GM10847 (cell line): ENCODE results near the gene ZSCAN5C.
"Not testable (repeated sequence)": the region's sequence is repeated elsewhere in the genome, so short reads cannot be mapped to it uniquely, and the experiment has no call there.

Experiments used
- POLR2A ChIP-seq: IDR thresholded peaks from 2 replicates; pipeline ENCODE4 v1.6.1; 2011; ENCODE audit not compliant: insufficient read length; ENCODE audit errors: extremely low read depth

The ZSCAN5C gene, protein sequence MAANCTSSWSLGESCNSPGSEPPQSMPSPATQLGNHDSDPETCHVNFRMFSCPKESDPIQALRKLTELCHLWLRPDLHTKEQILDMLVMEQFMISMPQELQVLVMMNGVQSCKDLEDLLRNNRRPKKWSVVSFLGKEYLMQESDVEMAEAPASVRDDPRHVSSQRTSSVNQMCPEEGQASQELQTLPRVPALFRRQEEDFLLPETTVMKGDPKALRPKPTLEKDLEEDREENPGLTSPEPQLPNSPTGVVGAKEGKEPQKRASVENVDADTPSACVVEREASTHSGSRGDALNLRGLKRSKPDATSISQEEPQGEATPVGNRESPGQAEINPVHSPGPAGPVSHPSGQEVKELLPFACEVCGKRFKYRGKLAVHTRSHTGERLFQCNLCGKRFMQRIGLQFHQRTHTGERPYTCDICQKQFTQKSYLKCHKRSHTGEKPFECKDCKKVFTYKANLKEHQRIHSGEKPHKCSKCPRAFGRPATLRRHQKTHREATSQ

DNA sequence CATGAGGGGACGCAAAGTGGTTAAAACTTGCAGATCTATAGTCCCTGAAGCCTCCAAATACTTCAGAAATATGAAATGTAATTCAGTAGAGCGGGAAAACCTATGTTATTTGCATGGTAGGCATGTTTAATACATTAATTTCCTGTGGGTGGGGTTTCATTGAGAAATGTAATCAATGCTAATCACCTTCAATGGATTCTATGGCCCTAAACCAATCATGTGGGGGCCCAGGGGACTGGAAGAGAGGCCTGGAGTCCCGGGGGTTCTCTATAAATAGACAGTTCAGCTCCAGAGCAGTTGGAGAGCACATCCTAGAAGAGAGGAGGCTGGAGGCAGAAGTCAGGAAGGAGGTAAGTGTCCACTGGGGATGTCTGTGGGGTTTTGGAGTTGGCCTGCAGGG, at the start of gene ZSCAN5C:
TSS of gene ZSCAN5C (plus strand) at position 301 of the 400 bp plus-strand sequence. CDS start 3,641 bp downstream, outside the sequence.
- TF ChIP-seq POLR2A = no peak

DNA sequence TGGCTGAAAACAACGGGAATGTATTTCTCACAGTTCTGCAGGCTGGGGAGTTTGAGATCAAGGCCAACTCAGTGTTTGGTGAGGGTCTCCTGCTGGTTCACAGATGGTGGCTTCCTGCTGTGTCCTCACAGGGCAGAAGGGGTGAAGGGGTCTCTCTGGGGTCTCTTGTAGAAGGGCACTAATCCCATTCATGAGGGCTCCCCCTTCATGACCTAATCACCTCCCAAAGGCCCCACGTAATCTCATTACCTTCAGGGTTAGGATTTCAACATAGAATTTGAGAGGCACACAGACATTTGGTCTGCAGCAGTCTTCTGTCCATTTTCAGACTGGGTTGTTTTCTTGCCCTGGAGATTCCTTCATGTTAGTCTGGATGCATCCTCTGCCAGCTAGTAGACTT, 49.4 kb upstream of the ZSCAN5C start:
- no peak for TF ChIP-seq POLR2A

DNA sequence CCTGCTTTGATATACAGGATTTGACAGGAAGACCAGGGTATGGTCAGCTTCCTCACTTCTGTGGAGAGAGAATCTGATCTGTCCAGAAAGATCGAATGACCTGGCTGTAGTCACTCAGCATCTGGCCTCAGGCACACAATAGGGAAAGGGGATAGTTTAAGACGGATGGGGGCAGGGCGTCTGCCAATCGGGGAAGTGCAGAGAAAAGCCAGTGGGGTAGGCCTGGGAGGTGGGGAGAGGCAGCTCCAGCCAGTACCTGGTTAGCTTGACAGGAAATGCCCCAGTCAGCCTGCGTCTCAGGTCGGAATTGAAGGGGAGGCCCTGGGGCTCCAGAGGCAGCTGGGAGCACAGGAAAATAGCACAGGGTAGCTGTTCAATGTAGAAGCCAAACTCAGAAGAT, 48.6 kb upstream of the ZSCAN5C start:
- TF ChIP-seq POLR2A = no peak

DNA sequence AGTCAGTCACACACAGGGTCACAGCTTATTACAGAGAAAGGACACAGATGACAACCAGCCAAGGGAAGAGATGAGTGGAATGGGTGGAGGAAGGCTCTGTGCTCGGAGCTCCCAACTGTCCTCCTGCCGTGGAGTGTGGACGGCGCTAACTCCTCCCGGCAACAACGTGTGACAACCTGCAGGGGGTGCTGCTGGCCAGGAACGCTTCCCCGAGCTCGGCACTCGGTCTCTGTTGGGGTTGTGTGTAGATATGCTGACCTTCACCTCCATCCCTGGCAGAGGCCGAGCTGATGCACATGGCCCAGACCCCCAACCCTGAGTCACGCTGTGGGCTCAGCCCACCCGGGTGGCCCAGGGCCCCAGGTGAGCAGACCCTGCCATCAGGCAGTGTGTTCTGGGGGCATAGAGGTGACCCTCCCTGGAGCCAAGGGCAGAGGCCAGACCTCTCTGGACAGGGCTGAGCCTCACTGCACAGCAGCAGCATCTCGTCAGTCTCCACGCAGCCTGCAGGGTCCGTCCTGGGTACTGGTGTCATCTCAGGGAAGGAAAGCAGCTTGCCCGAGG, 46.9 kb upstream of the ZSCAN5C start:
- no peak for TF ChIP-seq POLR2A

DNA sequence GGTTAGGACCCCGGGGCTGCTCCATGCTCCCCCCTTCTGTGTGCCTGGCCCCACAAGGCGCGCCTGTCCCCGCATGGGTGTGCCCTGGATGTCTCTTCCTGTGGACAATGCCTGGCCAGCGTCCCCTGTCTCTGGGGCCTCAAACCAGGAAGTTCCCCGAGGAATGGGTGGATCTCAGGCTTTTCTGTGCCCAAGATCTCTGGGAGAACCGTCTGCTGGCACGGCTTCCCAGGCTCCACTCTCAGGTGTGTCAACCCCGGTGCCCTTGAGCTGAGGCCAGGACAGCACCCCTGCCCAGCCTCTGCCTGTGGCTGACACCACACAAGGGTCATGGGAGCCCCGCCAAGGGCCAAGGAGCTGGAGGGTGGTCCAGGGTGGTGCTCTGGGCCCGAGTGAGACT, 45.3 kb upstream of the ZSCAN5C start:
- TF ChIP-seq POLR2A = no peak

DNA sequence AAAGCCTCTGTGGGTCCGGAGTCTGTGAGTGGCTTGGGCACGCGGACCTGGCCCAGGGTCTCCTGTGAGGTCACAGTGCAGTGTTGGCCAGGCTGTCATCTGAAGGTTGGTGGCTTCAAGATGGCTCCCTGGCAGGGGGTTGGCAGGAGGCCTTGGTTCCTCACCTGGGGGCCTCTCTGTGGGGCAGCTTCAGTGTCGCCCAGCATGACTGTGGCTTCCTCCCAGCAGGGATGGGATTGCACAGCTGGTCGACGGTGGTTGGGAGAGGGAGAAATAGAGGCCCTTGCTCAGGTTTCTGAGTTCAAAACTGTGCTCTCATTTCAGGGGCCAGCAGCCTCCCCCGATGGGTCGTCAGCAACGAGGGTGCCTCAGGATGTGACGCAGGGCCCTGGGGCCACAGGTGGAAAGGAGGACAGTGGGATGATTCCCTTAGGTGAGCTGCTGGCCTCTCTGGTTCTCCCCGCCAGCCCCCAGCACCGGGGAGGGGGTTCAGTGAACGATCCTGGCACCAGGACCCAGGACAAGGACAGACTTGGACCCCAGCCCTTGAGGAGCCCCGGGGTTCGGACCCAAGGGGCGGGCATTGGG, 43.8 kb upstream of the ZSCAN5C start:
- TF ChIP-seq POLR2A = no peak

DNA sequence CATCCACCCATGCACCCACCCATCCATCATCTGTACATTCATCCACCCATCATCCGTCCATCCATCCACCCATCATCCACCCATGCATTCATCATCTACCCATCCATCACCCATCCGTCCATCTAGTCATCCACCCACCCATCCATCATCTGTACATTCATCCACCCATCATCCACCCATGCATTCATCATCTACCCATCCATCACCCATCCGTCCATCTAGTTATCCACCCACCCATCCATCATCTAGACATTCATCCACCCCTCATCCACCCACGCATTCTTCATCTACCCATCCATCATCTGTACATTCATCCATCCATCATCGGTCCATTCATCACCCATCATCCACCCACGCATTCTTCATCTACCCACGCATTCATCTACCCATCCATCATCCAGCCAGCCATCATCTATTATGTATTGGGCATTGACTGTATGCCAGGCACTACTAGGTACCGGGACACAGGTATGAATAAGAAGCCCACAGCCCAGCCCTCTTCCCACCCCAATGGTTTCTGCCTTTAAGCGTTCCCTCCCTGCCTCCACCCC, 43.0 kb upstream of the ZSCAN5C start:
- no peak for TF ChIP-seq POLR2A

DNA sequence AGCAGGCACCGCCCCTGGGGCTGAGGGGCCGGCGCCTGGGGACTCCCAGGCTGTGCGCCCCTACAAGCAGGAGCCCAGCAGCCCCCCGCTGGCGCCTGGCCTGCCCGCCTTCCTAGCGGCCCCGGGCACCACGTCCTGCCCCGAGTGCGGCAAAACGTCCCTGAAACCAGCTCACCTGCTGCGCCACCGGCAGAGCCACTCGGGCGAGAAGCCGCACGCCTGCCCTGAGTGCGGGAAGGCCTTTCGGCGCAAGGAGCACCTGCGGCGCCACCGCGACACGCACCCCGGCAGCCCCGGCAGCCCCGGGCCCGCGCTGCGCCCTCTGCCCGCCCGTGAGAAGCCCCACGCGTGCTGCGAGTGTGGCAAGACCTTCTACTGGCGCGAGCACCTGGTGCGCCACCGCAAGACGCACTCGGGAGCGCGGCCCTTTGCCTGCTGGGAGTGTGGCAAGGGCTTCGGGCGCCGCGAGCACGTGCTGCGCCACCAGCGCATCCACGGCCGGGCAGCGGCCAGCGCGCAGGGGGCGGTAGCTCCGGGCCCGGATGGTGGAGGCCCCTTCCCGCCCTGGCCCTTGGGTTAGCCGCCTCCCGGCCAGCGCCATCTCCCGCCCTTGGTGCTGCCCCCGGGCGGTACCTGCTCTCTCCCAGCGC, 42.3 kb upstream of the ZSCAN5C start:
- TF ChIP-seq POLR2A = no peak

DNA sequence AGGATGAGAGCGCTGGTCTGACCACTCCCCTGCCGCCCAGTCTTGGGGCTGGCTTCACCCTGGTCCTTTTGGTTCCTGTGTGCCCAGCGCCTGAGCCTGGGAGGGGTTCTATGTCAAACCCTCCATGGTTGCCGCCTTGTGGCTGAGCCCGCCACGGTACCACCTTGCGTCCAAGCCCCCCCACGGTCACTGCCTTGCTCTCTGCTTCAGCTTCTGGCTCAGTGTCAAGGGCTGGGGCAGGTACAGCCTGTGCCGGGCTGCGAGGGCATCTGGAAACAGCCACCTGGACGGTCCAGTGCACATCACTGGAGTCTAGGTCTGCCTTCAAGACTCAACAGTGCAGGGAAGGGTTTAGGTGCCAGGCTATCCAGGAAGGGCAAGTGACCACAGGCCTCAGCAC, 40.5 kb upstream of the ZSCAN5C start:
- TF ChIP-seq POLR2A = no peak

DNA sequence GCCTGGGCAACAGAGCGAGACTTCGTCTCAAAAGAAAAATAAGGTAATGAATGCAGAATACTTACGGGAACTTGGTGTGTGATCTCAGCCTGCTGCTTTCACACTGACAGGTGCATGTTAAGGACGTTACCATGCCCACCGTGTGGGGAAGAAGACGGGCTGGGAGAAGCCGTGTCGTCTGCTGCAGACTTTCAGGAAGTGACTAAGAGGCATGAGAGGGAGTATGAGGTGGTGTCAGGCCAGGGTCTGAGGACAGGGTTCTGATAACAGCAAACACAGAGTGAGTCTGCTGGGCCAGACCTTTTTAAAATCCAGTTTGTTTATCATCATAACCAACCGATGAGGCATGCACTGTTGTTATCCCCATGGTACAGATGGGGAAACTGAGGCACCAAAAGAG, 39.8 kb upstream of the ZSCAN5C start:
- no peak for TF ChIP-seq POLR2A

DNA sequence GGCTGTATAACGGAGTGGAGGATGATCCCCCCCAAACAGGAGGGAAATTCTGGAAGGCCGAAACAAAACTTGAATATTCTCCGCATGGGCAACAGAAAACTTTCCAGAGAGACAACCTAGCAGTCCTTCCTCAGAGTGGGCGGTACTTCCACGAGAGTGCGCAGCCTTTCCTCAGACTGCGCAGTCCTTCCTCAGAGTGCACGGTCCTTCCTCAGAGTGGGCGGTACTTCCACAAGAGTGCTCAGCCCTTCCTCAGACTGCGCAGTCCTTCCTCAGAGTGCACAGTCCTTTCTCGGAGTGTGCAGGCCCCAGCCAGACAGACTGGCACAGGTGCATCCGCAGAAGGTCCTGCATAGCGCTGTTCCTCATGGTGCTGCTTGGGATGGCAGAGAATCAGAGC, 39.0 kb upstream of the ZSCAN5C start:
- TF ChIP-seq POLR2A = no peak

DNA sequence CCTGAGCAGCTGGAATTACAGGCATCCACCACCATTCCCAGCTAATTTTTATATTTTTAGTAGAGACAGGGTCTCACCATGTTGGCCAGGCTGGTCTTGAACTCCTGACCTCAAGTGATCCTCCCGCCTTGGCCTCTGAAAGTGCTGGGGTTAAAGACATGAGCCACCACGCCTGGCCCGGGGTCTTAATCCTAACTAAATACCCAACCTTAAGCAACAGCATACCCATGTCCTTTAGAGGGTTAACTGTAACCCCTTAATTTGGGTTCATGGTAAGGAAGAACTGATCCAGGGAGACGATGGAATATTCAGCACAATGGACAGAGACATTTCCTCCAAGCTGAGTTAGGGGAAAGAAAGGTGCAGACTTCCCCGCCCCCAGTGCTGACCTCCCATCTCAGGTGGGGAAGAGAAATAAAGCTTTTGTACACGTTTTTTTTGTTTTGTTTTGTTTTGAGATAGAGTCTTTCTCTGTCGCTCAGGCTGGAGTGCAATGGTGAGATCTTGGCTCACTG, 35.0 kb upstream of the ZSCAN5C start:
- TF ChIP-seq POLR2A = no peak

DNA sequence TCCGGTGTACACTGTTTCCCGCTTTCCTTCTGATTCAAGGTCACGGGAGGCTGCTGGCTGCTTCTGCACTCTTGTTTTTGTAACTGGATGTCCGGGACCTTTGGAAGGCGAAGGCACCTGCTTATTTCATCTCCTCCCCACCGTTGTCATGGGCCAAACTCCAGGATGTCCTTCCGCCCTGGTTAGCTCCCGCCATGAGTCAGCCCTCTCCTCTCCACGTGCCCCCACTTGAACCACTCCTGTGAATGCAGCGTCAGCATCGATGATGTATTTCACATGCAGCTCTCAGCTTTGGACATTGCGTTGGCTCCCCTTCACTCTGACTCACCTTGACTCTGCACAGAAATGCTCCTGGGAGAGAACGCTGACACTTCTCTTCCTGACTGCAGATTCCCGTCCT, 31.8 kb upstream of the ZSCAN5C start:
- no peak for TF ChIP-seq POLR2A

DNA sequence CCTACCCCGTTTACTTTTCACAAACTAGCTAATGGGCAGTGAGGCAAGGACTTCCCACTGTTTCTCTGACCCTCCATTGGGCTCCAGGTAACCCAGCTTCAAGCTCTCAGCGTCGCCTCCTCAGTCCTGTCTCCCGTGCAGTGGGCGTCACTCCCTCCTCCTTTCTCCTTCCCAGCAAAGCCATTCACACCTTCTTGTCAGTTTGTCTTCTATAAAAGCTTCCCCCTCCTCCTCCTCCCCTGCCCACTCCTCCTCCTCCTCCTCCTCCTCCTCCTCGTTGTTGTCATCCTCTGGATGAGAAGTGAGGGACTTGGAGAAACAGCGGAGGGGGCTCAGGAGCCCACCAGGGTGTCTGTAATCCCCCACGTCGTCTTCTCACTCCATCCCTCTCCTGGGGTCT, 28.0 kb upstream of the ZSCAN5C start:
- no peak for TF ChIP-seq POLR2A

DNA sequence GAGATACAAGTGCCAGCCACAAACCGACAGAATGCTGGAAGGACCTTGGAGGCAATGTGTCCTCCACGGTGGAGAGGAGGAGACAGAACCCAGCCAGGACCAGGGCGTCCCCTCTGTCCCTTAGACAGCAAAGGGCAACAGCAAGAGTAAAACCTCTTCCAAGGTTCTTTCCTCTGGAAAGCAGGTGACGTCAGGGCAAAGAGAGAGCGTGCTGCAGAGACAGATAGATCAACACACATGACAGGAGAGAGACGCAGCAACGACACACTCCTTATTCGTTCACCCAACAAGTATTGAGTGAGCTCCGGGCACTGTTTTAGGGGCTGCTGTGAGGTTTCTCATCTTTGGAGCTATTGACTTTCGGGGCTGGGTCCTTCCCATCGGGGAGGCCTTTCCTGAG, 27.5 kb upstream of the ZSCAN5C start:
- no peak for TF ChIP-seq POLR2A

DNA sequence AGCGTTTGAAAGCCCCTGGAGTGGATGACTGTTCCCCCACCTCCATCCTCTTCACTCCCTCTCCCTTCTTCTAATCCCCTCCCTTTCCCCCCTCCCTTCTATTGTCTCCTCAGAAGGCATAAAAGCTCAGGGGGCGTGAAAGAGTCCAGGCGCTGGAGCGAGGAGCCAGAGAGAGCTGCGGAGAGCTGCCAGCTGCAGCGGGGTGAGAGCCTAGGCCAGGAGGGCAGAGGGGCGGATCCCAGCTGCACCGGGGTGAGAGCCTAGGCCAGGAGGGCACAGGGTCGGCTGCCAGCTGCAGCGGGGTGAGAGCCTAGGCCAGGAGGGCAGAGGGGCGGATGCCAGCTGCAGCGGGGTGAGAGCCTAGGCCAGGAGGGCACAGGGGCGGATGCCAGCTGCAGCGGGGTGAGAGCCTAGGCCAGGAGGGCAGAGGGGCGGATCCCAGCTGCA, 26.2 kb upstream of the ZSCAN5C start, which contains the start of gene GALP:
TSS of gene GALP (plus strand) at position 148 of the 447 bp plus-strand sequence. CDS start 1,101 bp downstream, outside the sequence.
- not testable (repeated sequence) for TF ChIP-seq POLR2A

DNA sequence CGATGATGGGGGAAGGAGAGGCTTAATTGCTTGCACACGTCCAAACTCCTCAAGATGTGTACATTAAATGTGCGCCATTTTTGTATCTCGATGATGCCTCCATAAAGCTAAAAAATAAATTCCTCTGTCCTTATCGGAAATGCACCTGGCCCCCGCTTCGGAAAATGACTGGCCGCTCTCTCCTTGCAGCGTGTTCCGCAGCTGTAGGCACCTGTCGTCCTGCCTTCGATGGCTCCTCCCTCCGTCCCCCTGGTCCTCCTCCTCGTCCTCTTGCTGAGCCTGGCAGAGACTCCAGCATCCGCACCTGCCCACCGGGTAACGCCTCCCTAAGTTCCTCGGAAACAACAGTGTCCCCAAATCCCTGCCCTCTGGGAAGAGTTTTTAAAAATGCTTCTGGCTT, 25.2 kb upstream of the ZSCAN5C start:
- no peak for TF ChIP-seq POLR2A
